Measurements from ENCODE around the gene WWC2.

The WWC2 gene

GRCh38 chr4:183314806-183315205 lies 215.7 kb downstream of the WWC2 start:
- Histone ChIP-seq H3K79me2 (ENCODE audit: control insufficient read depth, insufficient read depth, low read length) (no peaks in the 10 kb centered on the region), H3K4ac (ENCODE audit: low read depth, low read length) (no peak overlapping the region), H3K4me2 (ENCODE audit: low read length) (no peak overlapping the region), H2BK15ac (replicated peaks; ENCODE audit: low read depth) (no peak overlapping the region), H3K23ac (ENCODE audit: low read length) (no peak overlapping the region), H2BK120ac (ENCODE audit: low read depth, low read length) (no peak overlapping the region), H4K5ac (ENCODE audit: low read length) (no peak overlapping the region), H2BK5ac (ENCODE audit: low read length) (no peak overlapping the region), H3K9ac (ENCODE audit: low read length) (no peak overlapping the region), H3K36me3 (ENCODE audit: control insufficient read depth, insufficient read depth, low read length) (peaks cover 3% of the 10 kb centered on the region), H3K79me1 (ENCODE audit: low read length) (no peaks in the 10 kb centered on the region), H2AK5ac (ENCODE audit: low read length) (no peak overlapping the region), H3K18ac (ENCODE audit: low read length) (no peak overlapping the region), H3K27me3 (ENCODE audit: insufficient read depth, low read length, poor library complexity) (no peaks in the 10 kb centered on the region), H3K27ac (ENCODE audit: low read depth, low read length) (no peak overlapping the region), H3K4me1 (ENCODE audit: control insufficient read depth, low read depth, low read length) (no peaks in the 10 kb centered on the region), H3K4me3 (ENCODE audit: low read length) (no peak overlapping the region), H3K56ac (ENCODE audit: low read length) (no peak overlapping the region), H4K8ac (ENCODE audit: low read depth, low read length) (no peak overlapping the region)
- no CpG with 5 or more reads among the region's 9 CpGs for WGBS (ENCODE audit: extremely low coverage, insufficient coverage, low lambda C conversion rate)
- DNase-seq = no peak

GRCh38 chr4:183318656-183319055 lies 219.6 kb downstream of the WWC2 start:
- no CpG with 5 or more reads among the region's 10 CpGs for WGBS (ENCODE audit: extremely low coverage, insufficient coverage, low lambda C conversion rate)
- Histone ChIP-seq H4K5ac (ENCODE audit: low read length) (no peak overlapping the region), H3K18ac (ENCODE audit: low read length) (no peak overlapping the region), H3K79me1 (ENCODE audit: low read length) (no peaks in the 10 kb centered on the region), H3K36me3 (ENCODE audit: control insufficient read depth, insufficient read depth, low read length) (peaks cover 1% of the 10 kb centered on the region), H2AK5ac (ENCODE audit: low read length) (no peak overlapping the region), H3K4ac (ENCODE audit: low read depth, low read length) (no peak overlapping the region), H4K8ac (ENCODE audit: low read depth, low read length) (no peak overlapping the region), H2BK15ac (replicated peaks; ENCODE audit: low read depth) (no peak overlapping the region), H2BK5ac (ENCODE audit: low read length) (no peak overlapping the region), H3K4me1 (ENCODE audit: control insufficient read depth, low read depth, low read length) (no peaks in the 10 kb centered on the region), H2BK120ac (ENCODE audit: low read depth, low read length) (no peak overlapping the region), H3K4me2 (ENCODE audit: low read length) (no peak overlapping the region), H3K27me3 (ENCODE audit: insufficient read depth, low read length, poor library complexity) (no peaks in the 10 kb centered on the region), H3K56ac (ENCODE audit: low read length) (no peak overlapping the region), H3K23ac (ENCODE audit: low read length) (no peak overlapping the region), H3K4me3 (ENCODE audit: low read length) (no peak overlapping the region), H3K9ac (ENCODE audit: low read length) (no peak overlapping the region), H3K27ac (ENCODE audit: low read depth, low read length) (no peak overlapping the region), H3K79me2 (ENCODE audit: control insufficient read depth, insufficient read depth, low read length) (no peaks in the 10 kb centered on the region)
- no peak for DNase-seq

- H3K4me3 ChIP-seq (ENCODE audit: low read length) = no peak within 1 kb of the TSS
- no peaks in the 10 kb centered on the region for H3K27me3 ChIP-seq (ENCODE audit: insufficient read depth, low read length, poor library complexity)
- no peak within 1 kb of the TSS for H3K4ac ChIP-seq (ENCODE audit: low read depth, low read length)
- no peak for DNase-seq
- no peak within 1 kb of the TSS for H3K56ac ChIP-seq (ENCODE audit: low read length)
- H3K4me1 ChIP-seq (ENCODE audit: control insufficient read depth, low read depth, low read length) = no peaks in the 10 kb centered on the region
- no peak within 1 kb of the TSS for H4K8ac ChIP-seq (ENCODE audit: low read depth, low read length)
- no peak within 1 kb of the TSS for H3K4me2 ChIP-seq (ENCODE audit: low read length)
- H3K18ac ChIP-seq (ENCODE audit: low read length) = no peak within 1 kb of the TSS
- no peak within 1 kb of the TSS for H2BK15ac ChIP-seq (replicated peaks; ENCODE audit: low read depth)
- no peak within 1 kb of the TSS for H3K9ac ChIP-seq (ENCODE audit: low read length)
- no peak within 1 kb of the TSS for H2AK5ac ChIP-seq (ENCODE audit: low read length)
- no peak within 1 kb of the TSS for H4K5ac ChIP-seq (ENCODE audit: low read length)
- H3K79me2 ChIP-seq (ENCODE audit: control insufficient read depth, insufficient read depth, low read length) = no peaks in the 10 kb centered on the region
- H3K27ac ChIP-seq (ENCODE audit: low read depth, low read length) = no peak within 1 kb of the TSS
- WGBS (ENCODE audit: extremely low coverage, insufficient coverage, low lambda C conversion rate) = no CpG with 5 or more reads among the region's 6 CpGs
- no peaks in the 10 kb centered on the region for H3K36me3 ChIP-seq (ENCODE audit: control insufficient read depth, insufficient read depth, low read length)
- H2BK5ac ChIP-seq (ENCODE audit: low read length) = no peak within 1 kb of the TSS
- H2BK120ac ChIP-seq (ENCODE audit: low read depth, low read length) = no peak within 1 kb of the TSS
- no peak within 1 kb of the TSS for H3K23ac ChIP-seq (ENCODE audit: low read length)
- no peaks in the 10 kb centered on the region for H3K79me1 ChIP-seq (ENCODE audit: low read length)
Measured at GRCh38 chr4:183320211-183321059, 221.4 kb downstream of the WWC2 start, which contains the start of gene CLDN22. TSS of gene CLDN22 (minus strand) at chr4:183320276. CDS start at chr4:183320218, 58 bp downstream.

- Histone ChIP-seq H3K23ac (ENCODE audit: low read length) (no peak overlapping the region), H3K27me3 (ENCODE audit: insufficient read depth, low read length, poor library complexity) (no peaks in the 10 kb centered on the region), H3K27ac (ENCODE audit: low read depth, low read length) (no peak overlapping the region), H3K36me3 (ENCODE audit: control insufficient read depth, insufficient read depth, low read length) (no peaks in the 10 kb centered on the region), H2BK5ac (ENCODE audit: low read length) (no peak overlapping the region), H3K79me1 (ENCODE audit: low read length) (no peaks in the 10 kb centered on the region), H4K8ac (ENCODE audit: low read depth, low read length) (no peak overlapping the region), H2BK120ac (ENCODE audit: low read depth, low read length) (no peak overlapping the region), H3K4me2 (ENCODE audit: low read length) (no peak overlapping the region), H3K18ac (ENCODE audit: low read length) (no peak overlapping the region), H3K4me1 (ENCODE audit: control insufficient read depth, low read depth, low read length) (no peaks in the 10 kb centered on the region), H3K56ac (ENCODE audit: low read length) (no peak overlapping the region), H3K9ac (ENCODE audit: low read length) (no peak overlapping the region), H2AK5ac (ENCODE audit: low read length) (no peak overlapping the region), H3K4me3 (ENCODE audit: low read length) (no peak overlapping the region), H3K79me2 (ENCODE audit: control insufficient read depth, insufficient read depth, low read length) (no peaks in the 10 kb centered on the region), H2BK15ac (replicated peaks; ENCODE audit: low read depth) (no peak overlapping the region), H4K5ac (ENCODE audit: low read length) (no peak overlapping the region), H3K4ac (ENCODE audit: low read depth, low read length) (no peak overlapping the region)
- no CpG with 5 or more reads among the region's 2 CpGs for WGBS (ENCODE audit: extremely low coverage, insufficient coverage, low lambda C conversion rate)
- DNase-seq = no peak
Measured at GRCh38 chr4:183321079-183321478, 222.0 kb downstream of the WWC2 start.

GRCh38 chr4:183321516-183321915 lies 222.5 kb downstream of the WWC2 start:
- no peak overlapping the region for H2BK120ac ChIP-seq (ENCODE audit: low read depth, low read length)
- no peaks in the 10 kb centered on the region for H3K79me2 ChIP-seq (ENCODE audit: control insufficient read depth, insufficient read depth, low read length)
- no peaks in the 10 kb centered on the region for H3K79me1 ChIP-seq (ENCODE audit: low read length)
- no peaks in the 10 kb centered on the region for H3K4me1 ChIP-seq (ENCODE audit: control insufficient read depth, low read depth, low read length)
- H3K4ac ChIP-seq (ENCODE audit: low read depth, low read length) = no peak overlapping the region
- no peak overlapping the region for H4K5ac ChIP-seq (ENCODE audit: low read length)
- H3K56ac ChIP-seq (ENCODE audit: low read length) = no peak overlapping the region
- no peak overlapping the region for H3K4me2 ChIP-seq (ENCODE audit: low read length)
- H4K8ac ChIP-seq (ENCODE audit: low read depth, low read length) = no peak overlapping the region
- no peak overlapping the region for H2BK5ac ChIP-seq (ENCODE audit: low read length)
- WGBS (ENCODE audit: extremely low coverage, insufficient coverage, low lambda C conversion rate) = no CpG with 5 or more reads among the region's 5 CpGs
- H2BK15ac ChIP-seq (replicated peaks; ENCODE audit: low read depth) = no peak overlapping the region
- no peak for DNase-seq
- H3K9ac ChIP-seq (ENCODE audit: low read length) = no peak overlapping the region
- no peak overlapping the region for H3K27ac ChIP-seq (ENCODE audit: low read depth, low read length)
- H3K36me3 ChIP-seq (ENCODE audit: control insufficient read depth, insufficient read depth, low read length) = no peaks in the 10 kb centered on the region
- no peaks in the 10 kb centered on the region for H3K27me3 ChIP-seq (ENCODE audit: insufficient read depth, low read length, poor library complexity)
- no peak overlapping the region for H3K4me3 ChIP-seq (ENCODE audit: low read length)
- H2AK5ac ChIP-seq (ENCODE audit: low read length) = no peak overlapping the region
- no peak overlapping the region for H3K18ac ChIP-seq (ENCODE audit: low read length)
- no peak overlapping the region for H3K23ac ChIP-seq (ENCODE audit: low read length)

GRCh38 chr4:183322326-183322725 lies 223.3 kb downstream of the WWC2 start, which contains the start of gene CLDN24:
TSS of gene CLDN24 (minus strand) at chr4:183322426. CDS start at chr4:183322426, 0 bp downstream.
- Histone ChIP-seq H3K18ac (ENCODE audit: low read length) (no peak within 1 kb of the TSS), H3K23ac (ENCODE audit: low read length) (no peak within 1 kb of the TSS), H2BK120ac (ENCODE audit: low read depth, low read length) (no peak within 1 kb of the TSS), H3K27ac (ENCODE audit: low read depth, low read length) (no peak within 1 kb of the TSS), H3K4me1 (ENCODE audit: control insufficient read depth, low read depth, low read length) (no peaks in the 10 kb centered on the region), H3K4me3 (ENCODE audit: low read length) (no peak within 1 kb of the TSS), H3K4ac (ENCODE audit: low read depth, low read length) (no peak within 1 kb of the TSS), H2BK5ac (ENCODE audit: low read length) (no peak within 1 kb of the TSS), H3K4me2 (ENCODE audit: low read length) (no peak within 1 kb of the TSS), H3K79me2 (ENCODE audit: control insufficient read depth, insufficient read depth, low read length) (no peaks in the 10 kb centered on the region), H4K8ac (ENCODE audit: low read depth, low read length) (no peak within 1 kb of the TSS), H2BK15ac (replicated peaks; ENCODE audit: low read depth) (no peak within 1 kb of the TSS), H3K36me3 (ENCODE audit: control insufficient read depth, insufficient read depth, low read length) (no peaks in the 10 kb centered on the region), H4K5ac (ENCODE audit: low read length) (no peak within 1 kb of the TSS), H3K56ac (ENCODE audit: low read length) (no peak within 1 kb of the TSS), H3K27me3 (ENCODE audit: insufficient read depth, low read length, poor library complexity) (no peaks in the 10 kb centered on the region), H2AK5ac (ENCODE audit: low read length) (no peak within 1 kb of the TSS), H3K79me1 (ENCODE audit: low read length) (no peaks in the 10 kb centered on the region), H3K9ac (ENCODE audit: low read length) (no peak within 1 kb of the TSS)
- DNase-seq = no peak
- no CpG with 5 or more reads among the region's 5 CpGs for WGBS (ENCODE audit: extremely low coverage, insufficient coverage, low lambda C conversion rate)

Measured in mesendoderm (in vitro differentiated cells).